Left cardiac atrium (tissue), 4 donors: ENCODE measurements around the gene PPFIA4. TPM values are rescaled to one million over a fixed set of nuclear protein-coding genes. Genes with fewer than 3 reads are reported as not detected.

ENCODE experiments used
- ATAC-seq, 2 donors: fragments of 200-7000 bp; cut with Tn5 transposase; one replicate each; pipeline ENCODE4 v1.9.1; 2020; ENCODE audit warnings: mild to moderate bottlenecking in 2 of 2, moderate library complexity in 2 of 2
- DNase-seq: peaks from one replicate; pipeline ENCODE4 v3.0.0-alpha.2; 2020
- intact Hi-C, 2 donors: fragments of 100-400 bp; cut with DNase I; formaldehyde crosslinking; loops; one replicate each; pipeline versions ENCODE4 v1.14.1 to v1.15.1; 2022 to 2023
- total RNA-seq, 2 donors: library from RNA; stranded (reverse); fragmentation: NEBNext Ultra II Directional; extraction: Animal tissue kit (Norgen Biotek cat#: 25700); gene quantifications; one replicate each; pipeline ENCODE4 v1.2.1, GENCODE V29; 2021
- donor health status: DM: no; HTN: yes; CAD: no.
- donor health status: DM: no; HTN: yes; CAD: no; lungs with severe emphysema.
- donor health status: DM: yes; HTN: yes; CAD: no.
- donor health status: Dilated cardiomyopathy.

PPFIA4 gene
- total RNA-seq, 2 donors from 2014 or later: 16.0 to 16.3 TPM

GRCh38 chr1:203036537-203036936, 10.2 kb downstream of the PPFIA4 start:
- DNase-seq (no peak), ATAC-seq (no peak)
- intact Hi-C loops: loop anchor here in 1 of 2 donors (5.0 kb wide), 2 partner anchors 91 to 136 kb away; partner anchors contain the start of gene ADORA1

- DNase-seq (no peak), ATAC-seq (peak in 1 of 2 donors; percentile 4)
- intact Hi-C loops: loop anchor here in 1 of 2 donors (5.0 kb wide), 2 partner anchors 90 to 135 kb away; partner anchors contain the start of gene ADORA1
Observed at GRCh38 chr1:203037509-203038190, 11.4 kb downstream of the PPFIA4 start.

- intact Hi-C loops: loop anchor here in 1 of 2 donors (5.0 kb wide), 2 partner anchors 89 to 134 kb away; partner anchors contain the start of gene ADORA1
- ATAC-seq: peak; percentile 81 to 90
Observed at GRCh38 chr1:203038217-203038741, 12.0 kb downstream of the PPFIA4 start.

GRCh38 chr1:203038891-203039608, 12.8 kb downstream of the PPFIA4 start:
- intact Hi-C loops: loop anchor here in 1 of 2 donors (1.0 to 5.0 kb wide), 3 partner anchors 88 to 177 kb away; partner anchors contain the start of gene ADORA1
- peak; percentile 82 for DNase-seq
- ATAC-seq: peak; percentile 85 to 86

More at GRCh38 chr1:203038217-203038741, 12.0 kb downstream of the PPFIA4 start:
- DNase-seq: peak; percentile 66

- no peak for DNase-seq
- ATAC-seq: peak in 1 of 2 donors; percentile 0
- intact Hi-C loops: loop anchor here (1.0 to 5.0 kb wide), 6 partner anchors 72 to 232 kb away; partner anchors contain the start of gene ADORA1 (in 1 of the 2)
Observed at GRCh38 chr1:203039609-203040512, 13.6 kb downstream of the PPFIA4 start.

- no peak for DNase-seq
- intact Hi-C loops: loop anchor here (5.0 kb wide), 3 partner anchors 72 to 232 kb away; no protein-coding TSS in a partner anchor
- no peak for ATAC-seq
Observed at GRCh38 chr1:203040513-203041275, 14.4 kb downstream of the PPFIA4 start.

- DNase-seq: no peak
- ATAC-seq: no peak
- intact Hi-C loops: loop anchor here (5.0 kb wide), 3 partner anchors 71 to 231 kb away; no protein-coding TSS in a partner anchor
Observed at GRCh38 chr1:203041351-203041932, 15.2 kb downstream of the PPFIA4 start.

- ATAC-seq: no peak
- DNase-seq: no peak
- intact Hi-C loops: loop anchor here (5.0 kb wide), 3 partner anchors 68 to 228 kb away; no protein-coding TSS in a partner anchor
Observed at GRCh38 chr1:203043830-203044545, 17.7 kb downstream of the PPFIA4 start.

GRCh38 chr1:203044546-203045250, 18.4 kb downstream of the PPFIA4 start:
- DNase-seq: no peak
- no peak for ATAC-seq
- intact Hi-C loops: loop anchor here (5.0 kb wide), 3 partner anchors 68 to 228 kb away; no protein-coding TSS in a partner anchor

- intact Hi-C loops: no loop called here
- ATAC-seq: no peak
Observed at GRCh38 chr1:203045336-203045735, 19.0 kb downstream of the PPFIA4 start.

GRCh38 chr1:203045821-203046594, 19.7 kb downstream of the PPFIA4 start:
- DNase-seq: no peak
- intact Hi-C loops: no loop called here
- peak; percentile 25 to 33 for ATAC-seq

More at GRCh38 chr1:203045336-203045735, 19.0 kb downstream of the PPFIA4 start:
- DNase-seq: no peak

- intact Hi-C loops: no loop called here
- DNase-seq (no peak), ATAC-seq (peak in 1 of 2 donors; percentile 87)
Observed at GRCh38 chr1:203046984-203047630, 20.8 kb downstream of the PPFIA4 start.

GRCh38 chr1:203048086-203048485, 21.8 kb downstream of the PPFIA4 start:
- intact Hi-C loops: no loop called here
- ATAC-seq: no peak

GRCh38 chr1:203048555-203049051, 22.3 kb downstream of the PPFIA4 start:
- DNase-seq (no peak), ATAC-seq (peak; percentile 35 to 48)
- intact Hi-C loops: no loop called here

More at GRCh38 chr1:203048086-203048485, 21.8 kb downstream of the PPFIA4 start:
- no peak for DNase-seq

- no peak for ATAC-seq
- intact Hi-C loops: no loop called here
- DNase-seq: no peak
Observed at GRCh38 chr1:203049077-203049476, 22.8 kb downstream of the PPFIA4 start.
